HG02623 (cell line): Measurements from ENCODE around the gene ARHGEF38.
A peak's percentile ranks its signal among the peaks of the same experiment; 100 is the strongest.
"Not testable (repeated sequence)": the region's sequence is repeated elsewhere in the genome, so short reads cannot be mapped to it uniquely, and the experiment has no call there.

Experiments used
- ATAC-seq: cut with Tn5 transposase; IDR thresholded peaks from one replicate; pipeline ENCODE4 v1.9.1; 2021; ENCODE audit warnings: moderate library complexity; ENCODE audit not compliant: unreplicated experiment

The ARHGEF38 gene

GRCh38 chr4:105605493-105605892 lies 53.1 kb downstream of the ARHGEF38 start:
- no peak for ATAC-seq

- ATAC-seq = no peak
Measured at GRCh38 chr4:105607876-105608275, 55.5 kb downstream of the ARHGEF38 start.

GRCh38 chr4:105609819-105610218 lies 57.4 kb downstream of the ARHGEF38 start:
- ATAC-seq = not testable (repeated sequence)

GRCh38 chr4:105613306-105613705 lies 60.9 kb downstream of the ARHGEF38 start:
- ATAC-seq = no peak

GRCh38 chr4:105619188-105619931 lies 66.9 kb downstream of the ARHGEF38 start:
- ATAC-seq = no peak

GRCh38 chr4:105620640-105621323 lies 68.4 kb downstream of the ARHGEF38 start:
- ATAC-seq = no peak

- ATAC-seq = no peak
Measured at GRCh38 chr4:105622269-105622668, 69.8 kb downstream of the ARHGEF38 start.

GRCh38 chr4:105623099-105623498 lies 70.7 kb downstream of the ARHGEF38 start:
- no peak for ATAC-seq

- peak; percentile 72 for ATAC-seq
Measured at GRCh38 chr4:105624530-105624929, 72.1 kb downstream of the ARHGEF38 start.

- no peak for ATAC-seq
Measured at GRCh38 chr4:105625214-105625613, 72.8 kb downstream of the ARHGEF38 start.

- no peak for ATAC-seq
Measured at GRCh38 chr4:105626846-105627245, 74.4 kb downstream of the ARHGEF38 start.

- ATAC-seq = no peak
Measured at GRCh38 chr4:105627620-105628019, 75.2 kb downstream of the ARHGEF38 start.

GRCh38 chr4:105630670-105631655 lies 78.5 kb downstream of the ARHGEF38 start:
- ATAC-seq = no peak

GRCh38 chr4:105631818-105632400 lies 79.5 kb downstream of the ARHGEF38 start:
- ATAC-seq = no peak

GRCh38 chr4:105632599-105632998 lies 80.2 kb downstream of the ARHGEF38 start:
- no peak for ATAC-seq

GRCh38 chr4:105633241-105633640 lies 80.8 kb downstream of the ARHGEF38 start:
- ATAC-seq = no peak

GRCh38 chr4:105634402-105635080 lies 82.1 kb downstream of the ARHGEF38 start:
- ATAC-seq = no peak

- peak; percentile 80 for ATAC-seq
Measured at GRCh38 chr4:105637408-105638176, 85.2 kb downstream of the ARHGEF38 start.

- no peak for ATAC-seq
Measured at GRCh38 chr4:105641845-105642244, 89.4 kb downstream of the ARHGEF38 start.

GRCh38 chr4:105644257-105644656 lies 91.8 kb downstream of the ARHGEF38 start:
- no peak for ATAC-seq
